Adipose tissue (tissue), 3 donors: Measurements from ENCODE around the gene ATXN7L3. TPM values are rescaled to one million over a fixed set of nuclear protein-coding genes. Genes with fewer than 3 reads are reported as not detected.
A peak's percentile ranks its signal among the peaks of the same experiment; 100 is the strongest.

Source experiments
- H3K27ac ChIP-seq: one replicate; pipeline ENCODE4 v1.5.1; 2013; ENCODE audit warnings: low read depth, low read length
- WGBS, 3 donors: extraction: QIAGEN DNeasy Blood & Tissue Kit; methylation state at CpG; one replicate each; pipeline ENCODE4 v1.1.7; 2013; 5-methylcytosine and 5-hydroxymethylcytosine counted together
- polyA plus RNA-seq, 3 donors: library from polyadenylated mRNA; stranded (reverse); fragments of 200-250 nt; gene quantifications; one replicate each; pipeline ENCODE4 v1.2.3, GENCODE V29; 2013
- donor health status: healthy with polysubstance abuse.
- donor health status: Bipolar disorder and iron deficiency.
- donor health status: healthy.

ATXN7L3 gene
- polyA plus RNA-seq, 3 donors = 14.5 to 34.8 (median 28.1) TPM

DNA sequence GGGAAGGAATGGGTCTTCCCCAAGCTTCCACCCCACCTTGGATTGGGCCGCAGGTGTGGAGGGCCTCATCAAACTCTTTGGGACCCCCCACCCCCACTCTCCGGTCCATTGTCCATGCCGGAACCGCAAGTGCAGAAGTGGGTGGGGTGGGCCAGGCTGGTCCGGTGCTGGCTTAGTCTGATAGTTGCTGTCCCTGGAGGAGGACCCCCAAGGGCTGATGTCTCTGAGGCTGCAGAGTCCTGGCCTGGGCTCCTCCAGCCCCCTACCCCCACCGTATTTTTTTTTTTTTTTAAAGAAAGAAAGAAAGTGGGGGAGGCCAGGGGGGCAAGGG, 7.1 kb upstream of the ATXN7L3 start:
- H3K27ac ChIP-seq = no peak overlapping the region
- 82 to 92% (median 87%) methylated on average over 6 of the region's 6 CpGs for WGBS, 3 donors

DNA sequence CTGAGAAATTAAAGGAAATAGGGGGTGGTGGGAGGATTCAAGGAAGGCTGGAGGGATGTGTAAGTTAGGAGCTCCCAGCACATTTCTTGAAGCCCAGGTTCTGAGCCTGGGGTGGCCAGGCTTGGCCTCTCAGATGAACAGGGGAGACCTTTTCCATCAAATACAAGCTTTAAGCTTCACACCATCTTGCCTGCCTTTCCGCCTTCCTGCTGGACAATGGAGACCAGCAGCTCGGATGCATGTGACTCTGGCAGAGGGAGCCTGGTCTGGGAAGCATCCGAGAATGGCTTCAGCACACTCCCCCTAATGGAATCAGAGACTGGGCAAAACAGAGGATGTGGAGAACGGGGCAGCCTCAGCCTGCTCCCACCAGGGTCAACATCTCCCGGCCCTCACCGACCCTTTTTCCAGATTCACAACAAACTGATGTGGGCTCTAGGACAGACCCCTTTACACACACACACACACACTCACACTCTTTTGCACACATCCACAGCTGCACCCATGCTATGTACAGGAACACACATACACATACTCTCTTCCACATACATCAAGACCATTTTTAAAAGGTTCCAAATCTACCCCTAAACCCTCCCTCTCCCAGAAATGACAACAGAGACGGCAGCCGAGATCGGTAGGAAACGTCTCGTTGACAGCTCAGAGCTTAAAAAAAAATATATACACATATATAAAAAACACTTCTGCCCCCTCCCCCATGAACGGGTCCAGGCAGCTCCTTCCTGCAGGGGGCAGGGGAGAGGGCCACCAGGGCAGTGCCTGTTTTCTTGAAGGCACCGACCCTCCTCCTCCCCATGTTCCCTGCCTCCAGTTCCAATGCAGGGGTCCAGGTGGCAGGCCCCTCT, 6.5 kb upstream of the ATXN7L3 start:
- no peak overlapping the region for H3K27ac ChIP-seq
- WGBS, 3 donors = 48 to 56% (median 55%) methylated on average over 13 of the region's 13 CpGs

DNA sequence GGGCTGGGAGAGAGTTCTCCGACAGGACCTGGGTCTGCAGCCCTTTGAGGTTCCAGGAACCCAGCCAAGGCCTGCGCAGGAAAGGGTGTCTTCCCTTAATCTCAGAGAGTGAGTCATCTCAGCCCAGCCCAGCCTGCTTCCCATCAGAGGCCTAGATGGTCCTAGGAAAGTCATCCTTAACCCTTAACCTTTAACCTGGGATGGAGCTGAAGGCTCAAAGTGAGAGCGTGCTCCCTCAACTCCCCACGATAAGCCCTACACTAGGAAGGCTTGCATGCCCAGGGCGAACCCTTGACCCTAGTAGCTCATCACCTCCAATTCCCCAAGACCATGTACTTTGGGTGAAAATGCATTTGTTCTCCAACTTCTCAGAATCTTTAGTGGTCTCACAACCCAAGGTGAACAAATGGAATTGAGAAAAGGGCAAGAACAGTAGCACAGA, 4.8 kb upstream of the ATXN7L3 start:
- WGBS, 3 donors = 49 to 69% (median 50%) methylated on average over 5 of the region's 5 CpGs
- H3K27ac ChIP-seq = no peak overlapping the region

DNA sequence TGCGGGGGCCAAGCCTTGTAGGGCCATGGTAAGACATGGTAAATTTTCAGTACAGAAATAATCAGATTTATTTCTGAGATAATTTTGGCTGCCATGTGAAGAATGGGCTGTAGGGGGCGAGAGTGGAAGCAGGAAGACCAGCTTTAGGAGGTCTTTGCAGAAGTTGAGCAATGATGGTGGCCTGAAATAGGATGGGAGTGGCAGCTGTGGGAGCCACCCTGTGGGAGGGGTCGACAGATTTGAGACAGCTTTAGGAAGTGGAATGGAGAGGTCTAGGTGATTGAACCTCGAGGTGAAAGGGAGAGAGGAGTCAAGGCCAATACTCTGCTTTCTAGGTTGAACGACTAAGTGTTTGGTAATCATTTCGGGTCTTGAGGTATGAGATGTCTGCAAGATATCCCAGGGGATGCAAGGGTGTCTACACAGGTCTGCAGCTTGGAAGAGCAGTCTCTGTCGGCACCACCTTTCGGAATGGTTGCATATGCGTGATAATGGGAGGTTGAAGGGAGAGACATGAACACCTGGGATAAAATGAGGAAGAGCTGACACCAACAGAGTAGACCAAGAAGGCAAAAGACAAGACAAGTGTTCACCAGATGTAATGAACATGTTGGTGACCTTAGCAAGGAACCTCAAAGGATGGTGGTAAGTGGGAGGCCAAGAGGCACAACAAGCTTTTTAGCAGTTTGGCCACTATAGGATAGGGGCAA, 4.2 kb upstream of the ATXN7L3 start:
- WGBS, 3 donors = 45 to 54% (median 47%) methylated on average over 9 of the region's 9 CpGs
- H3K27ac ChIP-seq = no peak overlapping the region

DNA sequence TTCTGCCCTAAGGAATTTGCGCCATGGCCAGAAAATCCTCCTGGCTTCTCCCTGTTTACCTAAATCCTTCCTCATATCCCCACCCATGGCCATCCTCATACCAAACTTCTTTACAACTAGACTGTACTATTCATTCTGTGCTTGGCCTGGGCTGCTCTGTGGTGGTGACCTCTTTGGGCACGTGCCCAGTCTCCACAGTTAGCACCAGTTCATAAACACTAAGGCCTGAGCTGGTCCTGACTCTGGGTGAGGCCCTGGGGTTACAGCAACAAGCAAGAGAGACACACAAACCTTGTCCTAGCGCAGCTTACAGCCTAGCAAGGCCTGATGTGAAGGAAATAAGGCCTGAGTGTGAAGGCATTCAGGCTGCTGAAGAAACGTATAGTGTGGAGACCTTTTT, 3.1 kb upstream of the ATXN7L3 start:
- no peak overlapping the region for H3K27ac ChIP-seq
- WGBS, 3 donors = 76 to 89% (median 88%) methylated on average over 4 of the region's 4 CpGs

DNA sequence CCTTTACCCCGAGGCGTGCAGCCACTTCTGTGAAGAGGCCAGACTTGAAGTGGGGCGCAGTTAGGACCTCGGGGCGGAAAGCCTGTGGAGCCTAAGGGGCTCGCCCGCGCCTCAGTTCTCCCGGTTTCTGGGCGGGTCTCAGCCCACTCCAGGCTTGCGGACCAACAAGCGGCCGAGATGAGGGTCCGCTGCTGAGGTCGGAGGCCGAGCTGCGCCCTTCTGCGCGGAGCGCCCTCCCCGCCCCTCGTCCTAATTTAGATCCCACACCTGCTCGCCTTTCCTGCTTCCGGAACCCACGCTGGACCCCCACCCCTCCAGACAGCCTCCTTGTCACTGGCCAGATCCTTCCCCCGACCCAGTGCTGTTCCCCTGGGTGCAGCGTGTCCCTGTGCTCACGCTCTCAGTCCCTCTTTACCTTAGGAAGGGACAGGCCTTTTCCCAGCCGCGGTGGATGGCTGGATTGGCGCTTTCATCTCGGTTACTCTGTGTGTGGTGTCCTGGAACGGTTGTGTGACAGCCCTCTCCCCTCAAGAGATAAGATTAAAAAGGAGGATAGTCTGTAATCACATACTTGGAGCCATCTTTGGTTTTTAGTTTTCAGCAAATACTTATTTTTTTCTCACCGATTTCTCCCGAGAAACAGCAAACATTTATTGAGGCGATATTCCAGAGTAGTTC, 933 bp upstream of the ATXN7L3 start:
- WGBS, 3 donors = 5 to 7% (median 7%) methylated on average over 27 to 36 of the region's 36 CpGs
- peak overlapping the region; percentile 4 for H3K27ac ChIP-seq

DNA sequence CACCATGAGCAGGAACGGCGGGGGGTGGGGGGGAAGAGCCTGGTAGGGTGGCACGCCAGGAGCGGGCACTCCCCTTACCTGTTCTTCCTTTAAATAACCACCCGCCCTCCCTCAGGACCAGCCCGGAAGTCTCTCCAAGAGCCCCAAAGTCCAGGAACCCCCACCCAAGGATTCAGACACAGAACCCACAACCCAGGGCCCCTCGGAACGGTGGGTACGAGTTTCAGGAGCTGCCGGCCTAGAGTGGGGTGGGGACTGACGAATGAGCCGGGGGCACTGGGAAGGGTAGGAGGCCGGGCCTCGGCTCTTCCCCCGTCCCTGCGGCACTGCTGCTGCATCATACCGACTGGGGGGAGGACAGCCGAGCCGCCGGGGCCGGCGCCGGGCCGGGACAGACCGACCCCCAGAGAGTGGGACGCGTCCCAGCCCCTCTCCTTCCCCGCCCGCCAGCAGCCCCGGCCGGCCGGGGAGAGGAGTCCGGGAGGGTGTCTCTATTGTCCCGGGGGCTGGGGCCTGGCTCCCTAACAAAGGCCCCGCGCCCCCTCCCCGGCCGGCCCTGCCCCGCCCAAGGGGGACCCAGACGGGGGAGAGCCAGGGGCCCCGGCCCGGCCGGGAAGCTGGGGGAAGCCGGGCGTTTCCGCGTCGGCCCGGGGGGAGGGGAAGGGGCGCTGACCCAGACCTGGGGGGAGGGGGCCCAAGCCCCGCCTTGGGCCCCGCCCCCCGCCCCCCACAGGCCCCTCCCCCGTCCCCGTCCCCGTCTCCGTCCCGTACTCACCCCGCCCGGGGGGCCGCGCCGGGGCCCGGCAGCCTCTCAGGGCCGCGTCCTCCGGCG, 747 bp downstream of the ATXN7L3 start:
- H3K27ac ChIP-seq = peak overlapping the region; percentile 94
- 1% methylated on average over 29 to 55 of the region's 68 CpGs for WGBS, 3 donors

DNA sequence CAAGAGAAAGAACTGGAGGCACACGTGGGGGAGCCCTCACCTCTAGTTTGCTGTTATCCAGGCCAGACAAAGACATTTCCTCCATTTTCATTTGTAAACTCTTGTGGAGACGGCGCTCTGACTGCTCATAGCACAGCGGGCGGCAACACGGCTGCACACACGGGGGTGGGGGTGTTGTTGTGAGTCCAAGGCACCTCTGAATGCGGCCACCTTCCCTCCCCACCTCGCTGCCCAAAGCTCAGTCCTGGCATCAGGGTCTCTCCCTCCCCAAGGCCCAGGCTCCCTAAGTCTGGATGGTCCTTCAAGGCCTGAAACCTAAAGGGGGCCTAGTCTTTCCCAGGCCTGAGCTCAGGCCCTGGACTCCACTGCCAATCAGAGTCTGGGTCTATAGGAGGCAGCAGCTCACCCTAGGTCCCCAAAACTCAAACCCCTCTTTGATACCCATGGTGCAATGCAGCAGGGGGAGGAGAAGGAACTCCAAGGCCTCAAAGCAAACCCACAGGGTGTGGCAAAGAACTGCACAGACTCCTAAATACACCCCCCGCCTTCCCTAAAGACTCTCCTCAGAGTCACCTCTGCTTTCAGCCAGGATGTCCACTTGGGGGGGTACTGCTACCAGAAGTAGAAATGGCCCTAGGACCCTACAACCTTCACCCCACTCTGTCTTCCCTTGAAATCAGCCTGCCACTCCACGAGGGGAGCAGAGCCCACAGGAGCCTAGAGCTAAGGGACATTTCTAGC, 1.5 kb downstream of the ATXN7L3 start:
- H3K27ac ChIP-seq = no peak overlapping the region
- WGBS, 3 donors = 56 to 64% (median 58%) methylated on average over 11 of the region's 11 CpGs

DNA sequence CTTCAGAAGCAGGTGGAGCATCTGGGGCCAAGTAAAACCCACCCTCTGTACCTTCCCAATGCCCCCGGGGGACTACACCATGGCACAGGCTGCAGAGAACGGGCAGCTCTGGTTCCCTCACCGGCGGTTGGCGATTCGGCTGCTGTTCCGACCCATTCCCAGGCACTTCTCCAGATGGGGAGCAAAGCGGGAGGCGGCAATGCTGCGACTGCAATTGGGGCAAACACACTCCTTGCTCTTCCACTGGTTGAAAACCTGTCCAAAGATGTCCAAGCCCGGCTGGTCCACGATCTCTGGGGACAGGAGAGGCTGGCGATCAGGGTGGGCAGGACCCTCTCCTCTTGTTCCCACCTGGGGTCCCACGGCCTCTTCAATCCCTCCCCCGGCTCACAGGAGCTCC, 2.6 kb downstream of the ATXN7L3 start:
- H3K27ac ChIP-seq = no peak overlapping the region
- WGBS, 3 donors = 89 to 94% (median 94%) methylated on average over 15 of the region's 15 CpGs

DNA sequence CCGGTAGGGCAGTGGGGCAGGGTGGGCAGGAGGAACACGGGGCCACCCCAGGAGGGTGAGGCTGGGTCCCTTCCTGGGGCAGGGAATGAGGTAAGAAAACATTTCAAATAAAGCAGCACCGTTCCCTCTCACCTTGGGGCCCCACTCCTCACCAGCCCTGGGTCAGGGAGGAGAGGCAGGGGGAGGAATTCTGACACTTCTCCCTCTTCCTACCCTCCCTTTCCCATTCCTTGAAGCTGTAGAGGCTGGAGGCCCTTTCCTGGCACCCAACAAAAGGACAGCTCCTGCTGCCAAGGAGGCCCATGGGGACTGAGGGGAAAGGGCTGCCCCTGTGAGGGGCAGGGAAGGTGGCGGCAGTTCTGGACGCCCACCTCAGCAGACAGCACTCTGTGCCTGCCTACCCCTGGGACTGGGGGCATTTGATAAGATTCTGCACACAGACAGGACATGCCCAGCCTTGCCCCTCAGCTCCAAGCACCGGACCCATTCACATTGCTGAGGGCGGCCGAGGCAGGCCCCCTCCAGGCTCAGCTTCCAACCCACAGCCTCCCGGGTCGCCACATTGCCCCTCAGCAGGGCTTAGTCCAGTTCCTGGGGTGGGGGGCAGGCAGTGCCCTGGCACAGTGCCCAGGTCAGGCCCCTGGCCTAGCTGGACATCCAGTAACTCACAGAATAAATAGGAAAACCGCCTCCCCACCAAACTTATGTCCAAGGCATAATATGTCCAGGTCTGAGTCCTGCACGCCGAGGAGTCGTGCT, 6.2 kb downstream of the ATXN7L3 start:
- WGBS, 3 donors = 91 to 93% (median 92%) methylated on average over 14 of the region's 14 CpGs

DNA sequence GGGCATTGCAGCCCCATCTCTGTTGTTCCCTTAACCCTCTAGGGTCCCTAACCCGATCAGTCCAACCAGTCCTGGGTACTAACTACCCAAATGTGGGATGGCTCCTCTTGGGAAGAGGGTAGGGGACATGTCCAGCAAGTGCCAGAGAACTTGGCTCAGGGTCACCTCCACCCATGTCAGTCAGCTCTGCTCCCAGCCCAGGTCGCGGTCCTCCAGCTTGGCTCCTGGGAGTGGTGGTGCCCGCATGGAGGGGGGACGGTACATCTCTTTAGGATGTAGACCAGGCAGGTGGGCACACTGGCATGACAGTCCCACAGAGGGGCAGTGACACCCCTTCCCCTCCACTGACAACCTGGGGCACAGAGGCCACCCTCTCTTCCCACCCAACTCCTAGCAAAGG, 6.9 kb downstream of the ATXN7L3 start:
- H3K27ac ChIP-seq = no peak overlapping the region
- WGBS, 3 donors = 86 to 90% (median 86%) methylated on average over 5 of the region's 5 CpGs

More for the DNA sequence above, 6.2 kb downstream of the ATXN7L3 start:
- no peak overlapping the region for H3K27ac ChIP-seq

DNA sequence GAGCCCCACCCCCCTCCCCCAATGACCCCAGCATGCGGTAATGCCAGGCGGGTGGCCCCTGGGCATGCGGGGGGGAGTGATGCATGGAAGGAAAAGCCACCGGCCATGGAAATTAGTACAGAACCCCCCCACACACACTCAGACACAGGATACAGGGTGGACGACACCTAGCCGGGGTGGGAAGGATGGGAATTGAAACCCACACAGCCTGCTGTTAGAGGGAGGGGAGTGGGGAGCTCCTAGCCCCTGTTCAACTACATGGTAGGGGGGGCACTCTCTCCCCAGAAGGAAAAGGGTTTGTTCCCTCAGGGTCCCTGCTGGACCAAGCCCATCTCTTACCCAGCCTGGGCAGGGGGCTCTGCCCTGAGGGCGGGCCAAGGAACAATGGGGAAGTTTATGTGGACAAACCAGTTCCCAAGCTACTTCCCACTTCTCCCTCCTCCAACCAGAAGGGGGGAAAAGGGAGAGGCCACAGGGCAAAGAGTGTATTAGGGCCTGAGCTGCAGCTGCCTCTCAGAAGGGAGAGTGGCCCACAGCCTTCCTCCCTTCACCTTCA, 7.7 kb downstream of the ATXN7L3 start:
- no peak overlapping the region for H3K27ac ChIP-seq
- 60 to 75% (median 72%) methylated on average over 7 of the region's 7 CpGs for WGBS, 3 donors

DNA sequence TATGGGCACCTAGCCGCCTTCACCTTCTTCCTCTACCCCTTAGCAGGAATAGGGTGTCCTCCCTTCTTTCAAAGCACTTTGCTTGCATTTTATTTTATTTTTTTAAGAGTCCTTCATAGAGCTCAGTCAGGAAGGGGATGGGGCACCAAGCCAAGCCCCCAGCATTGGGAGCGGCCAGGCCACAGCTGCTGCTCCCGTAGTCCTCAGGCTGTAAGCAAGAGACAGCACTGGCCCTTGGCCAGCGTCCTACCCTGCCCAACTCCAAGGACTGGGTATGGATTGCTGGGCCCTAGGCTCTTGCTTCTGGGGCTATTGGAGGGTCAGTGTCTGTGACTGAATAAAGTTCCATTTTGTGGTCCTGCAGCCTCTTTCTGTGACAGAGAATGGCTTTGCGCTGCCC, 8.3 kb downstream of the ATXN7L3 start:
- H3K27ac ChIP-seq = no peak overlapping the region
- 62 to 74% (median 69%) methylated on average over 5 of the region's 5 CpGs for WGBS, 3 donors

DNA sequence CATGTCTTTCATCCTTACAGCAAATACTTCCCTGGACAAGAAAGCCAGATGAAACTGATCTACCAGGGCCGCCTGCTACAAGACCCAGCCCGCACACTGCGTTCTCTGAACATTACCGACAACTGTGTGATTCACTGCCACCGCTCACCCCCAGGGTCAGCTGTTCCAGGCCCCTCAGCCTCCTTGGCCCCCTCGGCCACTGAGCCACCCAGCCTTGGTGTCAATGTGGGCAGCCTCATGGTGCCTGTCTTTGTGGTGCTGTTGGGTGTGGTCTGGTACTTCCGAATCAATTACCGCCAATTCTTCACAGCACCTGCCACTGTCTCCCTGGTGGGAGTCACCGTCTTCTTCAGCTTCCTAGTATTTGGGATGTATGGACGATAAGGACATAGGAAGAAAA, 9.2 kb downstream of the ATXN7L3 start:
- 87 to 90% (median 89%) methylated on average over 10 of the region's 10 CpGs for WGBS, 3 donors
- no peak overlapping the region for H3K27ac ChIP-seq

DNA sequence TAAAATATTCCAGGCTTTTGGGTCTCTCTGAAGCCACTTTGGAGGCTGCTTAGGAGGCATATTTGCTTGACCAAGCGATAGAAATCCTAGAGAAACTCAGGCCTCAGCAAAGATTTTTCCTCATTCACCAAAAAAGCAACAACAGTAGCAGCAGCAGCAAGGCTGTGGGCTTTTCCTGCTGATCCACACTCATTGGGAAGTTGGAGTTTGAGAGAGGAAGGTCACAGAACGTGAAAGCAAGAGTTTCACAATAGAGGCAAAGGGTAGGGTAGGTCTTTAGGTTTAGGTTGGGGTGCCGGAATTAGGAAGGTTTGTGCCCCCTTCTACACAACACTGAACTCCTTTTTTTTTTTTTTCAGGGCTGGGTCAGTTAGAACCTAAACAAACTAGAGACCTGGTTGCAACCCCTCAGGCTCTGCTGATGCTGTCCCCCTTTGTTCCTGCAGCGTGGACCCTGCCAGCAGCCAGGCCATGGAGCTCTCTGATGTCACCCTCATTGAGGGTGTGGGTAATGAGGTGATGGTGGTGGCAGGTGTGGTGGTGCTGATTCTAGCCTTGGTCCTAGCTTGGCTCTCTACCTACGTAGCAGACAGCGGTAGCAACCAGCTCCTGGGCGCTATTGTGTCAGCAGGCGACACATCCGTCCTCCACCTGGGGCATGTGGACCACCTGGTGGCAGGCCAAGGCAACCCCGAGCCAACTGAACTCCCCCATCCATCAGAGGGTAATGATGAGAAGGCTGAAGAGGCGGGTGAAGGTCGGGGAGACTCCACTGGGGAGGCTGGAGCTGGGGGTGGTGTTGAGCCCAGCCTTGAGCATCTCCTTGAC, 10.9 kb downstream of the ATXN7L3 start:
- 82 to 86% (median 85%) methylated on average over 12 of the region's 12 CpGs for WGBS, 3 donors
- no peak overlapping the region for H3K27ac ChIP-seq
